ENCODE data around the gene RAD51B. TPM values are rescaled to one million over a fixed set of nuclear protein-coding genes. Genes with fewer than 3 reads are reported as not detected.

RAD51B gene
- total RNA-seq, 4 donors from 2014 or later: 5.0 to 31.8 (median 20.6) TPM

DNA sequence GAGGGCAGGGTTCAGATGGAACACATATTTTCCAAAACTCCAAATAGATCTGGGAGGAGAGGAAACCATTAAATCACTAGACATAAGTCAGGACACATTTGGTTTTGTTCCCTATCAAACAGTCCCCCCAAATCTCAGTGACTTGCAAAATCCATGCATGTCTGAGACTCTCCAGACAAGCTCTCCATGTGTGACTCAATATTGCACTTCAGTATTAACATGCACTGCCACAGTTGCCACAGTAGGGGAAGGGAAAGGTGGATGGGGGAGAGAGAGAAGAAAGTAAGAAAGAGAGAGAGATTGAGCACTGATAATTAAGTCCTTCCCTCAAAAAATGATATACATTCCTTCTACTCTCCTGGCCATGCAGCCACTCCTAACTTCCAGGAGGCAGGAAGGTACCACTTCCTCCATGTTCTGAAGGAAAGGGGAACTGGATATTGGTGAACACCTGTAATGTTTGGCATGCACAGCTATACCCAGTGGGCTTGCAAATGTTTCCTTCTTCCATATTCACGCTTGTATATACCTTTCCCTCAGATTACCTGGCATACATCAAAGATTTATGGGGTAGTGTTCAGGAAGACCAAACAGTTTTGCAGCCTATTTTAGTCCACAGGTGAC lies 663.3 kb downstream of the RAD51B start:
- H3K4me1 ChIP-seq: peaks cover 0 to 12% (median 3%) of the 10 kb centered on the region in 4 donors
- H3K4me3 ChIP-seq: no peak overlapping the region
- in situ Hi-C loops (cut with MboI; ENCODE audit: low pct_ligation_motif_present in 1 of 4, low pct_unique_long_range_greater_than_20kb in 1 of 4, low sequenced_read_pairs in 3 of 4): no loop called here
- TF ChIP-seq EP300 (IDR thresholded peaks at IDR 0.05; ENCODE audit: low read depth) (no peak), POLR2AphosphoS5 (IDR thresholded peaks at IDR 0.05) (no peak), POLR2A (IDR thresholded peaks at IDR 0.05) (no peak)
- TF ChIP-seq, protein P1, sequence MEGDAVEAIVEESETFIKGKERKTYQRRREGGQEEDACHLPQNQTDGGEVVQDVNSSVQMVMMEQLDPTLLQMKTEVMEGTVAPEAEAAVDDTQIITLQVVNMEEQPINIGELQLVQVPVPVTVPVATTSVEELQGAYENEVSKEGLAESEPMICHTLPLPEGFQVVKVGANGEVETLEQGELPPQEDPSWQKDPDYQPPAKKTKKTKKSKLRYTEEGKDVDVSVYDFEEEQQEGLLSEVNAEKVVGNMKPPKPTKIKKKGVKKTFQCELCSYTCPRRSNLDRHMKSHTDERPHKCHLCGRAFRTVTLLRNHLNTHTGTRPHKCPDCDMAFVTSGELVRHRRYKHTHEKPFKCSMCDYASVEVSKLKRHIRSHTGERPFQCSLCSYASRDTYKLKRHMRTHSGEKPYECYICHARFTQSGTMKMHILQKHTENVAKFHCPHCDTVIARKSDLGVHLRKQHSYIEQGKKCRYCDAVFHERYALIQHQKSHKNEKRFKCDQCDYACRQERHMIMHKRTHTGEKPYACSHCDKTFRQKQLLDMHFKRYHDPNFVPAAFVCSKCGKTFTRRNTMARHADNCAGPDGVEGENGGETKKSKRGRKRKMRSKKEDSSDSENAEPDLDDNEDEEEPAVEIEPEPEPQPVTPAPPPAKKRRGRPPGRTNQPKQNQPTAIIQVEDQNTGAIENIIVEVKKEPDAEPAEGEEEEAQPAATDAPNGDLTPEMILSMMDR (IDR thresholded peaks at IDR 0.05): no peak
- H3K36me3 ChIP-seq: no peaks in the 10 kb centered on the region
- WGBS, 2 donors (ENCODE audit: low coverage in 1 of 2): 95% methylated on average over 1 of the region's 1 CpG; no CpG with 5 or more reads in 1 of the 2 donors
- intact Hi-C loops (cut with DNase I; ENCODE audit: low total_unique reads): no loop called here
- no peaks in the 10 kb centered on the region for H3K9me3 ChIP-seq
- H3K27me3 ChIP-seq: no peaks in the 10 kb centered on the region
- peak overlapping the region in 2 of 4 donors; percentile 26 to 55 for H3K27ac ChIP-seq
- no peak for DNase-seq

DNA sequence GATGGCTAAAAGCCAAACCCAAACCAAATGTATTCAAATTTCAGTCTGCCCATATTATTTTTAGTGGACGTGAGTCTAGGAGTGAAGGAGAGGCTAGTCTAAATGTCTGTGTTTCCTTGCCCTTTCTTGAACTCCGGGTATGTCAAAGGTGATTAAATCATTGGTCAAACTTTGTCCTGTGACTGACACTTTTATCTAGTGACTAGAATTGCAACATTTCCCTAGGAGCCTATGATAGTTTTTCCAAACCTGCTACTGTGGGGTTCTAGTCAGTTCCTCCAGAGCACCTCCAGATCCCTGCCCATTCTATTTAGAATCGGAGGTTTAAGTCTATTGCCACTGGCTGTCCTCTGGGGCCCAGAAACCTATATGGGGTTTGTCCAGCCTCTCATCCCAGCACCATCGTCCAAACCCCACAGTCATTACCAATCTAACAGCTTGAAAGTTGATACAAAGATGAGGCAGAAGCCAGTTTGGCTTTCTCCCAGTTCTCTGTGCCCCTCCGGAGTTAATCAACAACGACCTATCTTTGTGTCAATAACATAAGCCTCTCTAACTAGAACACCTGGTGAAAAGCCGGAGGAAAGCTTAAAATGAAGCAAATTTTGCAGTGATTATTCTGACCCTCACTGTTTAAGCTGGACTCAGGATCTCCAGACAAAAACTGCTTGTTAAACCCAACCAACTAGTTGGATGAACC lies 666.6 kb downstream of the RAD51B start:
- DNase-seq: no peak
- WGBS, 2 donors (ENCODE audit: low coverage in 1 of 2): 53 to 75% methylated on average over 2 to 7 of the region's 7 CpGs
- no peak overlapping the region for H3K27ac ChIP-seq
- in situ Hi-C loops (cut with MboI; ENCODE audit: low pct_ligation_motif_present in 1 of 4, low pct_unique_long_range_greater_than_20kb in 1 of 4, low sequenced_read_pairs in 3 of 4): no loop called here
- intact Hi-C loops (cut with DNase I; ENCODE audit: low total_unique reads): no loop called here
- H3K36me3 ChIP-seq: no peaks in the 10 kb centered on the region
- TF ChIP-seq EP300 (IDR thresholded peaks at IDR 0.05; ENCODE audit: low read depth): no peak
- no peak for TF ChIP-seq POLR2A (IDR thresholded peaks at IDR 0.05)
- TF ChIP-seq POLR2AphosphoS5 (IDR thresholded peaks at IDR 0.05): no peak
- TF ChIP-seq, protein P1 (IDR thresholded peaks at IDR 0.05): no peak
- H3K9me3 ChIP-seq: no peaks in the 10 kb centered on the region
- no peak overlapping the region for H3K4me3 ChIP-seq
- H3K4me1 ChIP-seq: peaks cover 0 to 12% (median 3%) of the 10 kb centered on the region in 4 donors
- no peaks in the 10 kb centered on the region for H3K27me3 ChIP-seq

DNA sequence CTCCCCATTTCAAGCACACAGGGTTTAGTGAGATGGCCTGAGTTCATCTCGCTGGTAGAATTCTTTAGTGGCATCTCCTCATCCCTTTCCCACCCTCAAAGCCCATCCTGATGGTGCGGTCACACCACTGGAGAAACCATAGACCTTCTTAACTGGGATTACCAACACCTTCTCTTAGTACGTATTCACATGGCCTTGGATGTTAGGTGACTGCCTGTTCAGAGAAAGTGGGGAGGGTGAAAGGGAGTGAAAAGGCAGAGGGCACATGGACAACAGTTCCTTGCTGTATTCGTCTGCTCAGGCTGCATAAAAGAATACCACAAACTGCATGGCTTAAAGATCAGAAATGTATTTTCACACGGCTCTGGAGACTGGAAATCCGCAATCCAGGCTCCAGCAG lies 667.2 kb downstream of the RAD51B start:
- Histone ChIP-seq H3K27ac (no peak overlapping the region), H3K4me1 (peaks cover 0 to 12% (median 3%) of the 10 kb centered on the region in 4 donors), H3K9me3 (no peaks in the 10 kb centered on the region), H3K36me3 (no peaks in the 10 kb centered on the region), H3K27me3 (no peaks in the 10 kb centered on the region), H3K4me3 (no peak overlapping the region)
- 84 to 100% methylated on average over 3 to 6 of the region's 6 CpGs for WGBS, 2 donors (ENCODE audit: low coverage in 1 of 2)
- no peak for DNase-seq
- TF ChIP-seq POLR2AphosphoS5 (IDR thresholded peaks at IDR 0.05) (no peak), EP300 (IDR thresholded peaks at IDR 0.05; ENCODE audit: low read depth) (no peak), POLR2A (IDR thresholded peaks at IDR 0.05) (no peak)
- TF ChIP-seq, protein P1 (IDR thresholded peaks at IDR 0.05): no peak
- in situ Hi-C loops (cut with MboI; ENCODE audit: low pct_ligation_motif_present in 1 of 4, low pct_unique_long_range_greater_than_20kb in 1 of 4, low sequenced_read_pairs in 3 of 4): no loop called here
- intact Hi-C loops (cut with DNase I; ENCODE audit: low total_unique reads): no loop called here

DNA sequence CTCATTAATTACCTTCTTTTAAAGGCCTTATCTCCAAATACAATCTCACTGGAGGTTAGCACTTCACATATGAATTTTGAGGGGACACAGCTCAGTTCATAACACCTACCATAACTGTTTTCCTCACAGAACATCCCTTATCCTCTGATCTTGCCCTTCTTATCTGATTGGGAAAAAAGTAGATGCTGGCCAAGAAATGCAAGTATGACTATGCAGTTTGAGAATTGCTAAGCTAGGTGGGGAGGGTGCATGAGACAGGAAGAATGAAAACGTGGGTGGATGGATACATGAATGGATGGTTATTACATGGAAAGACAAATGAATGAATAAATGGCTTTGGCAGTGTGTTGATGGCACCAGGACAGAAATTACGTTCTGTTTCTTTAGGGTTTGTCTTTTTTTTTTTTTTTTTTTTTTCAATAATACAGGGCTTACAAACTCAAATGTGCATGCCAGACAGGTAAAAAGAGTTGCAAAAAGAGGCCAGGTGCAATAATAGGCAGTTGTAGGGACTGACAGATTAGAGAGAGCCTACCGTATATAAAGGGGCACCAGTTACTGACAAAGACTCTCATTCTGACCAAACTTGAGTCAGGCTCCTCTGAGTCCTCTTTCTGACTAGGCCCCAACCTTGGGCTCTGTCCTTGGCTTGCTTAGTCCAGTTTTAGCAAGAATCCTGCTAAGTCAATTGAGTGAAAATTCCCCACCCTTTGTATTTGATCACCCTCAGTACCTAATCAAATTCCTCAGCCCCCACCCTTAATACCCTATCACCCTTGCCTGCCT lies 668.4 kb downstream of the RAD51B start:
- WGBS, 2 donors (ENCODE audit: low coverage in 1 of 2): 83 to 85% methylated on average over 3 of the region's 3 CpGs
- Histone ChIP-seq H3K4me1 (peaks cover 0 to 12% (median 3%) of the 10 kb centered on the region in 4 donors), H3K9me3 (no peaks in the 10 kb centered on the region), H3K36me3 (no peaks in the 10 kb centered on the region), H3K4me3 (no peak overlapping the region), H3K27me3 (no peaks in the 10 kb centered on the region), H3K27ac (no peak overlapping the region)
- intact Hi-C loops (cut with DNase I; ENCODE audit: low total_unique reads): no loop called here
- TF ChIP-seq EP300 (IDR thresholded peaks at IDR 0.05; ENCODE audit: low read depth) (no peak), POLR2A (IDR thresholded peaks at IDR 0.05) (no peak), POLR2AphosphoS5 (IDR thresholded peaks at IDR 0.05) (no peak)
- TF ChIP-seq, protein P1 (IDR thresholded peaks at IDR 0.05): no peak
- in situ Hi-C loops (cut with MboI; ENCODE audit: low pct_ligation_motif_present in 1 of 4, low pct_unique_long_range_greater_than_20kb in 1 of 4, low sequenced_read_pairs in 3 of 4): no loop called here
- no peak for DNase-seq
